ENCODE data around the gene ABCA9. TPM values are rescaled to one million over a fixed set of nuclear protein-coding genes. Genes with fewer than 3 reads are reported as not detected.

The ABCA9 gene
- total and polyA plus RNA-seq, 2 experiments from 2014 or later, result 0.24 to 0.65 TPM

GRCh38 chr17:68927516-68927915 is 133.2 kb downstream of the ABCA9 start:
- no peaks in the 10 kb centered on the region for H3K9me3 ChIP-seq (ENCODE audit: low read depth)
- no peaks in the 10 kb centered on the region for H3K79me2 ChIP-seq (ENCODE audit: insufficient read depth)
- no peak for TF ChIP-seq EZH2phosphoT487 (IDR thresholded peaks at IDR 0.05; ENCODE audit: insufficient read depth, low read depth)
- no peak for TF ChIP-seq EZH2 (IDR thresholded peaks at IDR 0.05; ENCODE audit: insufficient read depth, poor library complexity, severe bottlenecking)
- no peak overlapping the region for H3K9ac ChIP-seq
- H3K27ac ChIP-seq, result no peak overlapping the region
- 68 to 74% methylated on average over 4 of the region's 4 CpGs for WGBS, 2 experiments (ENCODE audit: low coverage in 1 of 2, low lambda C conversion rate in 2 of 2, missing lambda C conversion rate in 2 of 2)
- no peaks in the 10 kb centered on the region for H3K27me3 ChIP-seq (replicated peaks; ENCODE audit: insufficient read depth)
- H4K20me1 ChIP-seq (ENCODE audit: insufficient read depth), result no peaks in the 10 kb centered on the region
- no peak overlapping the region for H3K4me2 ChIP-seq (ENCODE audit: unreplicated experiment)
- no peak overlapping the region for H2AFZ ChIP-seq
- in situ Hi-C loops (cut with MboI), result no loop called here
- H3K36me3 ChIP-seq (ENCODE audit: low read depth), result no peaks in the 10 kb centered on the region
- no peaks in the 10 kb centered on the region for H3K4me1 ChIP-seq (ENCODE audit: insufficient read depth)
- no peaks in the 10 kb centered on the region for H3F3A ChIP-seq (ENCODE audit: insufficient read depth)
- no peak for DNase-seq
- no peak overlapping the region for H3K4me3 ChIP-seq
- H3K9me2 ChIP-seq (ENCODE audit: insufficient read depth), result no peaks in the 10 kb centered on the region

- Histone ChIP-seq H4K20me1 (ENCODE audit: insufficient read depth) (no peaks in the 10 kb centered on the region), H3K27ac (no peak overlapping the region), H3K4me3 (no peak overlapping the region), H3K4me1 (ENCODE audit: insufficient read depth) (no peaks in the 10 kb centered on the region), H3K9ac (no peak overlapping the region), H3K36me3 (ENCODE audit: low read depth) (no peaks in the 10 kb centered on the region), H2AFZ (no peak overlapping the region), H3K79me2 (ENCODE audit: insufficient read depth) (no peaks in the 10 kb centered on the region), H3K4me2 (ENCODE audit: unreplicated experiment) (no peak overlapping the region), H3K27me3 (replicated peaks; ENCODE audit: insufficient read depth) (no peaks in the 10 kb centered on the region), H3F3A (ENCODE audit: insufficient read depth) (no peaks in the 10 kb centered on the region), H3K9me2 (ENCODE audit: insufficient read depth) (no peaks in the 10 kb centered on the region; the same call in 1 of the 2 replicates), H3K9me3 (ENCODE audit: low read depth) (no peaks in the 10 kb centered on the region)
- WGBS, 2 experiments (ENCODE audit: low coverage in 1 of 2, low lambda C conversion rate in 2 of 2, missing lambda C conversion rate in 2 of 2), result 73 to 74% methylated on average over 9 of the region's 9 CpGs
- no peak for DNase-seq
- in situ Hi-C loops (cut with MboI), result no loop called here
- TF ChIP-seq EZH2phosphoT487 (IDR thresholded peaks at IDR 0.05; ENCODE audit: insufficient read depth, low read depth) (no peak), EZH2 (IDR thresholded peaks at IDR 0.05; ENCODE audit: insufficient read depth, poor library complexity, severe bottlenecking) (no peak)
These were observed 135.7 kb downstream of the ABCA9 start for GRCh38 chr17:68924793-68925720.

Small RNAs within 50 kb of the gene (microRNA-seq; reads per million reads assigned to microRNA genes)
- gene MIR4524A (ENCODE audit: borderline number of aligned reads) (not detected), gene MIR4524B (ENCODE audit: borderline number of aligned reads) (not detected)

Small RNAs within 50 kb of the gene (small RNA-seq; reads per million reads assigned to genes)
- gene MIR4524B (ENCODE audit: low read depth, low replicate concordance), result not detected

Other genes with a start within 250 kb of the ABCA9 start
- gene ABCA8, start 105.5 kb downstream of the ABCA9 start, total RNA-seq (2014; rRNA removed; shearing (Covaris generic)), result 8.0 and 14.4 TPM in 2 replicates
- gene ABCA8, start 105.5 kb downstream of the ABCA9 start, polyA plus RNA-seq (2016; fragmentation: Nextera tagmentation; extraction: Ambion mirVana), result 3.5 and 4.4 TPM in 2 replicates
- gene ABCA6, start 81.0 kb upstream of the ABCA9 start, total RNA-seq (2014; rRNA removed; shearing (Covaris generic)), result 5.3 and 6.4 TPM in 2 replicates
- gene ABCA6, start 81.0 kb upstream of the ABCA9 start, polyA plus RNA-seq (2016; fragmentation: Nextera tagmentation; extraction: Ambion mirVana), result 2.1 and 2.8 TPM in 2 replicates
- gene ABCA10, start 167.9 kb upstream of the ABCA9 start, total RNA-seq (2014; rRNA removed; shearing (Covaris generic)), result 0.11 and 0.13 TPM in 2 replicates
- gene ABCA10, start 167.9 kb upstream of the ABCA9 start, polyA plus RNA-seq (2016; fragmentation: Nextera tagmentation; extraction: Ambion mirVana), result 0.09 and 0.23 TPM in 2 replicates

Measured in GM23248 (cell line).